ENCODE results near the gene WBP2NL. TPM values are rescaled to one million over a fixed set of nuclear protein-coding genes. Genes with fewer than 3 reads are reported as not detected.

Gene WBP2NL
- total and polyA plus RNA-seq, 2 of the 8 experiments (the other 6 are each of a cell fraction or from before 2014, with no cell fraction given), result not detected

GRCh38 chr22:42033263-42034181 is 34.9 kb downstream of the WBP2NL start:
- Histone ChIP-seq H2AFZ (ENCODE audit: low read length) (no peak overlapping the region), H3K36me3 (ENCODE audit: control insufficient read depth in 2 of 4, insufficient read depth in 4 of 4, low read length in 3 of 4) (no peaks in the 10 kb centered on the region), H2BK5ac (ENCODE audit: low read depth, low read length) (no peak overlapping the region), H4K8ac (ENCODE audit: extremely low read depth, insufficient read depth, low read length) (no peak overlapping the region), H2BK12ac (ENCODE audit: low read depth, low read length) (no peak overlapping the region), H3K27ac (ENCODE audit: low read depth, low read length) (no peak overlapping the region), H3K9me3 (ENCODE audit: insufficient read depth in 2 of 2, low read depth in 1 of 2, low read length in 1 of 2) (peaks cover 11 to 16% of the 10 kb centered on the region in 2 experiments; a peak in 3 of 4 replicates), H3K27me3 (replicated peaks in 1 of 4; ENCODE audit: control insufficient read depth in 3 of 4, extremely low read depth in 1 of 4, insufficient read depth in 3 of 4, low read length in 3 of 4) (no peaks in the 10 kb centered on the region; a peak in 1 of 7 replicates), H3K18ac (ENCODE audit: extremely low read depth, low read length) (no peak overlapping the region), H3K14ac (ENCODE audit: insufficient read length) (no peak overlapping the region), H3K23ac (ENCODE audit: insufficient read length) (no peak overlapping the region), H3K4ac (replicated peaks; ENCODE audit: insufficient read length, low read depth, low read length) (no peak overlapping the region), H3K79me1 (ENCODE audit: low read depth, low read length) (no peaks in the 10 kb centered on the region), H4K91ac (replicated peaks; ENCODE audit: insufficient read length, low read length) (no peak overlapping the region), H4K5ac (ENCODE audit: insufficient read length, low read depth, low read length) (no peak overlapping the region), H3K4me2 (ENCODE audit: insufficient read depth in 1 of 2, low read depth in 2 of 2, low read length in 2 of 2) (no peak overlapping the region), H4K20me1 (replicated peaks in 1 of 2; ENCODE audit: control insufficient read depth in 1 of 2, insufficient read depth in 2 of 2, low read length in 2 of 2) (no peaks in the 10 kb centered on the region), H3K56ac (replicated peaks; ENCODE audit: insufficient read length, low read depth, low read length) (no peak overlapping the region), H2BK20ac (ENCODE audit: low read length) (no peak overlapping the region), H3K23me2 (ENCODE audit: low read depth, low read length) (no peaks in the 10 kb centered on the region), H3K79me2 (ENCODE audit: control insufficient read depth in 1 of 2, insufficient read depth in 2 of 2, low read length in 2 of 2) (no peaks in the 10 kb centered on the region), H2BK15ac (ENCODE audit: low read length) (no peak overlapping the region), H3K4me3 (ENCODE audit: extremely low read depth in 1 of 4, insufficient read depth in 2 of 4, low read depth in 3 of 4, low read length in 4 of 4) (no peak overlapping the region), H2AK5ac (ENCODE audit: low read depth, low read length) (no peak overlapping the region), H3K9ac (replicated peaks in 1 of 4; ENCODE audit: extremely low read depth in 1 of 4, low read depth in 3 of 4, low read length in 3 of 4) (no peak overlapping the region), H2BK120ac (replicated peaks; ENCODE audit: low read depth, low read length) (no peak overlapping the region), H3K4me1 (replicated peaks in 1 of 4; ENCODE audit: control insufficient read depth in 3 of 4, insufficient read depth in 4 of 4, low read length in 3 of 4) (no peaks in the 10 kb centered on the region)
- TF ChIP-seq CREB1 (IDR thresholded peaks at IDR 0.05), result no peak
- TF ChIP-seq SP4 (IDR thresholded peaks at IDR 0.05; ENCODE audit: low read length), result no peak
- TF ChIP-seq SIN3A (conservative IDR thresholded peaks at IDR 0.05 in 1 of 2, IDR thresholded peaks at IDR 0.05 in 1 of 2; ENCODE audit: low read depth in 1 of 2, low read length in 2 of 2), result no peak
- no peak for TF ChIP-seq MAFK (IDR thresholded peaks at IDR 0.05; ENCODE audit: low read depth, low read length)
- TF ChIP-seq BRCA1 (IDR thresholded peaks at IDR 0.05; ENCODE audit: low read depth, low read length), result no peak
- TF ChIP-seq GTF2F1 (IDR thresholded peaks at IDR 0.05; ENCODE audit: borderline replicate concordance, low read depth, low read length), result no peak
- TF ChIP-seq TCF12 (IDR thresholded peaks at IDR 0.05; ENCODE audit: low read depth, low read length), result no peak
- no peak for TF ChIP-seq JUN (IDR thresholded peaks at IDR 0.05; ENCODE audit: low read depth, low read length)
- DNase-seq (ENCODE audit: low read depth in 1 of 2, low spot score in 2 of 2) (no peak), FAIRE-seq (no peak)
- CTCF ChIA-PET (ENCODE audit: partially characterized antibody), result interaction anchor here (0.9 to 1.2 kb wide), 2 partner anchors 38 to 67 kb away, joined by 3 to 4 read pairs; no protein-coding TSS in a partner anchor
- WGBS, 2 experiments (ENCODE audit: extremely low coverage in 1 of 2, insufficient coverage in 1 of 2, insufficient read length in 1 of 2, insufficient replicate concordance in 2 of 2, low coverage in 1 of 2, low lambda C conversion rate in 2 of 2, missing lambda C conversion rate in 1 of 2), result 76% methylated on average over 5 of the region's 5 CpGs; no CpG with 5 or more reads in 1 of the 2 experiments
- POLR2A ChIA-PET (ENCODE audit: partially characterized antibody), result no interaction called here

Measured in H1 (cell line).